Measurements from ENCODE around the gene KCTD16. TPM values are rescaled to one million over a fixed set of nuclear protein-coding genes. Genes with fewer than 3 reads are reported as not detected.

The KCTD16 gene
- total RNA-seq, 2 experiments from 2014 or later = 0.19 to 0.32 TPM

DNA sequence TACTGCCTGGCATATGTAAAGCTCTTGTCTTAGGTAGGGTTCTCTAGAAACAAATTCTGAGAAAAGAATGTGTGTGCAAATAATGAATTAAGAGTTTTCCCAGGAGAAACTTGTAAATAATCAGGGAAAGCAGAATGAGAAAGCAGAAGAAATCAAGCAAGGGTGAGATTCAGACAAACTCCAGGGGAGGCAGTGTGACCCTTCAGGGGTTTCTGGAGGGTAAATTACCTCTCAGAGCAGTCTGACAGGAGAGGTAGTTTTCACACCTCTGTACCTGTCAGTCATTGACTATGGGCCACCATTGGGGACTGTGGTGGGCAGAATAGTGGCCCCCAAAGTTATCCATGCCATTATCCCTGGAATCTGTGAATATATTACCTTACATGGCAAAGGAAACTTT lies 124.6 kb downstream of the KCTD16 start:
- DNase-seq (ENCODE audit: low spot score) = no peak
- no peak overlapping the region for H3K4me3 ChIP-seq (ENCODE audit: low read depth, low read length, poor library complexity, severe bottlenecking)
- no peak overlapping the region for H2AFZ ChIP-seq (ENCODE audit: low read length)
- H3K27ac ChIP-seq (ENCODE audit: low read depth, low read length, poor library complexity, severe bottlenecking) = no peak overlapping the region
- no peaks in the 10 kb centered on the region for H3K9me3 ChIP-seq (ENCODE audit: low read length)
- no peak overlapping the region for H3K4me2 ChIP-seq (ENCODE audit: low read length)
- H3K36me3 ChIP-seq (ENCODE audit: insufficient read depth, low read length) = no peaks in the 10 kb centered on the region
- intact Hi-C loops (cut with micrococcal nuclease; ENCODE audit: unreplicated experiment) = no loop called here
- ChIA-PET POLR2A (no interaction called here), CTCF (ENCODE audit: unreplicated experiment) (no interaction called here)
- no peaks in the 10 kb centered on the region for H3K4me1 ChIP-seq (ENCODE audit: insufficient read depth, low read length, poor library complexity, severe bottlenecking)
- H3K79me2 ChIP-seq (ENCODE audit: insufficient read depth, low read depth, low read length) = no peaks in the 10 kb centered on the region
- no peaks in the 10 kb centered on the region for H3K9me2 ChIP-seq (ENCODE audit: insufficient read depth, low read length)
- H4K20me1 ChIP-seq (ENCODE audit: insufficient read depth, low read length) = no peaks in the 10 kb centered on the region
- TF ChIP-seq EZH2phosphoT487 (IDR thresholded peaks at IDR 0.05; ENCODE audit: borderline replicate concordance, low read depth, low read length) = no peak
- TF ChIP-seq, protein P1, sequence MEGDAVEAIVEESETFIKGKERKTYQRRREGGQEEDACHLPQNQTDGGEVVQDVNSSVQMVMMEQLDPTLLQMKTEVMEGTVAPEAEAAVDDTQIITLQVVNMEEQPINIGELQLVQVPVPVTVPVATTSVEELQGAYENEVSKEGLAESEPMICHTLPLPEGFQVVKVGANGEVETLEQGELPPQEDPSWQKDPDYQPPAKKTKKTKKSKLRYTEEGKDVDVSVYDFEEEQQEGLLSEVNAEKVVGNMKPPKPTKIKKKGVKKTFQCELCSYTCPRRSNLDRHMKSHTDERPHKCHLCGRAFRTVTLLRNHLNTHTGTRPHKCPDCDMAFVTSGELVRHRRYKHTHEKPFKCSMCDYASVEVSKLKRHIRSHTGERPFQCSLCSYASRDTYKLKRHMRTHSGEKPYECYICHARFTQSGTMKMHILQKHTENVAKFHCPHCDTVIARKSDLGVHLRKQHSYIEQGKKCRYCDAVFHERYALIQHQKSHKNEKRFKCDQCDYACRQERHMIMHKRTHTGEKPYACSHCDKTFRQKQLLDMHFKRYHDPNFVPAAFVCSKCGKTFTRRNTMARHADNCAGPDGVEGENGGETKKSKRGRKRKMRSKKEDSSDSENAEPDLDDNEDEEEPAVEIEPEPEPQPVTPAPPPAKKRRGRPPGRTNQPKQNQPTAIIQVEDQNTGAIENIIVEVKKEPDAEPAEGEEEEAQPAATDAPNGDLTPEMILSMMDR (conservative IDR thresholded peaks at IDR 0.05; ENCODE audit: low read length) = no peak
- no TSS peak for BruUV-seq (replicated peaks)

DNA sequence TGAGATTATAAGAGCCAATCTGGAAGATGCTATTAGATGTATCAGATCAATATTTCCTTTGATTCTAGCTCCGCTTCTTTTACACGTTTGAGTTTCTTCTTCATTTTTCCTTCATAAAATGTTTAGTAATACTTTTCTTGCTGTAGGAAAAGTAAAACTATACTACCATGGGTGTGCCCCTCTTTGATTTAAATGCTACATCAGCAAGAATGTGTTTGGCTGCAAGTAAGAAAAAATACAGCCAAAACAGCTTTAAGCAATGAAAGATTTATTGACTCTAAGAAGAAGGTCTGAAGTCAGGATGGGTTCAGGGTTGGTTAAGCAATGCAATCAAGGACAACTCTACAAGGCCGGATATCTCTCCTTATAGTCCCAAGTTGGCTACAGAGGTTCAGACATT lies 126.4 kb downstream of the KCTD16 start:
- H3K4me3 ChIP-seq (ENCODE audit: low read depth, low read length, poor library complexity, severe bottlenecking) = no peak overlapping the region
- H3K27ac ChIP-seq (ENCODE audit: low read depth, low read length, poor library complexity, severe bottlenecking) = no peak overlapping the region
- H3K9me3 ChIP-seq (ENCODE audit: low read length) = no peaks in the 10 kb centered on the region
- no peak overlapping the region for H2AFZ ChIP-seq (ENCODE audit: low read length)
- H3K4me1 ChIP-seq (ENCODE audit: insufficient read depth, low read length, poor library complexity, severe bottlenecking) = no peaks in the 10 kb centered on the region
- CTCF ChIA-PET (ENCODE audit: unreplicated experiment) = no interaction called here
- H3K4me2 ChIP-seq (ENCODE audit: low read length) = no peak overlapping the region
- intact Hi-C loops (cut with micrococcal nuclease; ENCODE audit: unreplicated experiment) = no loop called here
- no peaks in the 10 kb centered on the region for H3K36me3 ChIP-seq (ENCODE audit: insufficient read depth, low read length)
- TF ChIP-seq, protein P1 (conservative IDR thresholded peaks at IDR 0.05; ENCODE audit: low read length) = no peak
- no peak for TF ChIP-seq EZH2phosphoT487 (IDR thresholded peaks at IDR 0.05; ENCODE audit: borderline replicate concordance, low read depth, low read length)
- H4K20me1 ChIP-seq (ENCODE audit: insufficient read depth, low read length) = no peaks in the 10 kb centered on the region
- POLR2A ChIA-PET = no interaction called here
- H3K79me2 ChIP-seq (ENCODE audit: insufficient read depth, low read depth, low read length) = no peaks in the 10 kb centered on the region
- no TSS peak for BruUV-seq (replicated peaks)
- no peaks in the 10 kb centered on the region for H3K9me2 ChIP-seq (ENCODE audit: insufficient read depth, low read length)
- DNase-seq (ENCODE audit: low spot score) = no peak

DNA sequence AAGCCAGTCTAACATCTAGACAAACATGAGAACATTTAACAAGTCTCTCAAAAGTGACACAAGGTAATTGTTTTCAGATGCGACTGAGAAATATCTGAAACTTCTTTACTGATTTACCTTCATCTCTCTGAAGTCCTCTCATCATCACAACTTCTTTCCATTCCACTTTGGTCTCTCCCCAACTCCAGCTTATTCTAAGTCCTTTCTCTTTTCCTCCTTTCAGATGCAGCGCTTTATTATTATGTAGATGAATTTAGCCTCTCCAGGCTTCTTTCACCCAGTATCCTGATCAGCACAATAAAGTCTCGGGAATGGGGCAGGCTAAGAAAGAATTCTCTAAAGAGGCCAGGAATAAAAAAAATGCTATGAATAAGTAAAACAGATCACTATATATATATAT lies 128.0 kb downstream of the KCTD16 start:
- Histone ChIP-seq H3K9me3 (ENCODE audit: low read length) (no peaks in the 10 kb centered on the region), H3K79me2 (ENCODE audit: insufficient read depth, low read depth, low read length) (no peaks in the 10 kb centered on the region), H2AFZ (ENCODE audit: low read length) (no peak overlapping the region), H3K27ac (ENCODE audit: low read depth, low read length, poor library complexity, severe bottlenecking) (no peak overlapping the region), H3K4me2 (ENCODE audit: low read length) (no peak overlapping the region), H3K4me3 (ENCODE audit: low read depth, low read length, poor library complexity, severe bottlenecking) (no peak overlapping the region), H3K9me2 (ENCODE audit: insufficient read depth, low read length) (no peaks in the 10 kb centered on the region), H4K20me1 (ENCODE audit: insufficient read depth, low read length) (no peaks in the 10 kb centered on the region), H3K36me3 (ENCODE audit: insufficient read depth, low read length) (no peaks in the 10 kb centered on the region), H3K4me1 (ENCODE audit: insufficient read depth, low read length, poor library complexity, severe bottlenecking) (no peaks in the 10 kb centered on the region)
- DNase-seq (ENCODE audit: low spot score) = no peak
- no TSS peak for BruUV-seq (replicated peaks)
- intact Hi-C loops (cut with micrococcal nuclease; ENCODE audit: unreplicated experiment) = no loop called here
- ChIA-PET CTCF (ENCODE audit: unreplicated experiment) (no interaction called here), POLR2A (no interaction called here)
- no peak for TF ChIP-seq EZH2phosphoT487 (IDR thresholded peaks at IDR 0.05; ENCODE audit: borderline replicate concordance, low read depth, low read length)
- TF ChIP-seq, protein P1 (conservative IDR thresholded peaks at IDR 0.05; ENCODE audit: low read length) = no peak

All from OCI-LY7 (cell line).